K562 (cell line): ENCODE data around the gene CRY2. TPM values are rescaled to one million over a fixed set of nuclear protein-coding genes. Genes with fewer than 3 reads are reported as not detected.

Source experiments
- ATAC-seq: fragments of 200-7000 bp; cut with Tn5 transposase; 3 replicates; pipeline ENCODE4 v1.9.1; 2020; ENCODE audit warnings: moderate library complexity
- BruUV-seq: library from RNA; stranded (reverse); fragments of 400-500 nt; replicated peaks from 2 replicates; lab custom pipeline; 2021; lab: Mats Ljungman, UMichigan
- CTCF ChIA-PET: fragments of 300-600 bp; formaldehyde crosslinking; extraction: SDS; loops from one replicate; lab custom pipeline; 2021; ENCODE audit warnings: low intra/inter-chr PET ratio; lab: Yijun Ruan, JAX
- POLR2A ChIA-PET: fragments of 300-600, 350-650 bp; sonication (Branson Sonifier 250); formaldehyde crosslinking; extraction: SDS; loops from one replicate; lab custom pipeline; 2021; ENCODE audit warnings: antibody characterized with exemption, inconsistent platforms; lab: Yijun Ruan, JAX
- DNase-seq, 4 experiments: peaks; one replicate each; pipeline versions ENCODE4 v3.0.0 to v3.0.0-alpha.2; 2011 to 2018; ENCODE audit warnings: low spot score in 3 of 4, mixed read lengths in 3 of 4; ENCODE audit errors: extremely low read depth in 1 of 4
- FAIRE-seq: peaks from 2 replicates; lab custom pipeline; 2011; peaks lifted over from hg19 to GRCh38; lab: Jason Lieb, UNC
- H2AFZ ChIP-seq: 2 replicates; pipeline ENCODE4 v1.6.0; 2011; ENCODE audit warnings: low read depth, low read length, control low read depth, inconsistent platforms
- H3K27ac ChIP-seq: fragments of 200-600 bp; 3 replicates; pipeline ENCODE4 v1.8.0; 2011; ENCODE audit warnings: low read depth, mild to moderate bottlenecking, control low read depth, inconsistent platforms, low read length, moderate library complexity, mixed read lengths; ENCODE audit errors: extremely low read depth
- H3K27me3 ChIP-seq, 2 experiments: fragments of 300-600 bp in 1 of 2; 2 replicates in 1 of 2; 3 replicates in 1 of 2; pipeline versions ENCODE4 v1.6.0 to v1.8.0; 2011; ENCODE audit warnings: inconsistent platforms in 2 of 2, low read length in 2 of 2, mild to moderate bottlenecking in 1 of 2, mixed read lengths in 1 of 2, moderate library complexity in 1 of 2; ENCODE audit not compliant: control insufficient read depth in 2 of 2, insufficient read depth in 2 of 2
- H3K36me3 ChIP-seq: fragments of 300-600 bp; 3 replicates; pipeline ENCODE4 v1.8.0; 2011; ENCODE audit warnings: mild to moderate bottlenecking, low read length, inconsistent platforms; ENCODE audit not compliant: control insufficient read depth, insufficient read depth
- H3K4me1 ChIP-seq, 2 experiments: fragments of 200-600 bp in 1 of 2; replicated peaks in 1 of 2; 2 replicates in 1 of 2; 3 replicates in 1 of 2; pipeline versions ENCODE4 v1.5.1 to v1.8.0; 2011; ENCODE audit warnings: inconsistent platforms in 2 of 2, low read length in 2 of 2, mild to moderate bottlenecking in 1 of 2, mixed read lengths in 1 of 2, moderate library complexity in 1 of 2; ENCODE audit not compliant: control insufficient read depth in 2 of 2, insufficient read depth in 2 of 2
- H3K4me2 ChIP-seq: 2 replicates; pipeline ENCODE4 v1.6.1; 2011; ENCODE audit warnings: low read length, control low read depth, inconsistent platforms, mixed read lengths; ENCODE audit not compliant: insufficient read depth
- H3K4me3 ChIP-seq: fragments of 200-600 bp; sonication (generic), shearing (Covaris generic); 2 replicates; pipeline ENCODE4 v1.5.1; 2016; ENCODE audit warnings: control low read depth, inconsistent platforms
- H3K79me2 ChIP-seq: fragments of 200-600 bp; 3 replicates; pipeline ENCODE4 v1.8.0; 2011; ENCODE audit warnings: low read length, inconsistent platforms; ENCODE audit not compliant: control insufficient read depth, insufficient read depth
- H3K9ac ChIP-seq, 2 experiments: 2 replicates each; pipeline versions ENCODE4 v1.6.0 to v1.6.1; 2011; ENCODE audit warnings: low read depth in 2 of 2, low read length in 2 of 2, control low read depth in 1 of 2, inconsistent platforms in 1 of 2, mild to moderate bottlenecking in 1 of 2, mixed read lengths in 1 of 2; ENCODE audit not compliant: insufficient read depth in 1 of 2
- H3K9me1 ChIP-seq: one replicate; pipeline ENCODE4 v1.6.0; 2011; ENCODE audit warnings: inconsistent platforms, mild to moderate bottlenecking, low read length, moderate library complexity; ENCODE audit not compliant: control insufficient read depth, insufficient read depth
- H3K9me3 ChIP-seq: replicated peaks from 2 replicates; pipeline ENCODE4 v1.5.1; 2011; ENCODE audit warnings: low read depth, low read length, inconsistent platforms; ENCODE audit not compliant: control insufficient read depth, insufficient read depth
- H4K20me1 ChIP-seq: replicated peaks from 2 replicates; pipeline ENCODE4 v1.6.1; 2011; ENCODE audit warnings: low read length, inconsistent platforms, mixed read lengths; ENCODE audit not compliant: control insufficient read depth, insufficient read depth
- ARNT ChIP-seq, 2 experiments: fragments of 450-650 bp; IDR thresholded peaks; 2 replicates each; pipeline ENCODE4 v1.6.1; 2016; ENCODE audit warnings: mild to moderate bottlenecking in 1 of 2
- ETV6 ChIP-seq, 3 experiments: fragments of 150-350 bp in 1 of 3; sonication (generic) in 1 of 3; formaldehyde crosslinking in 1 of 3; IDR thresholded peaks; 2 replicates each; pipeline versions ENCODE4 v1.6.1 to v1.8.0; 2014 to 2022; ENCODE audit warnings: borderline replicate concordance in 2 of 3, low read depth in 2 of 3, antibody characterized with exemption in 1 of 3, low read length in 1 of 3, mild to moderate bottlenecking in 1 of 3, missing genetic modification reagents in 1 of 3
- FOXP4 ChIP-seq: sonication (generic); formaldehyde crosslinking; IDR thresholded peaks from 2 replicates; pipeline ENCODE4 v1.8.0; 2022; ENCODE audit warnings: mild to moderate bottlenecking, missing genetic modification reagents, borderline replicate concordance
- HSF4 ChIP-seq: fragments of 250-450 bp; sonication (Bioruptor Pico); IDR thresholded peaks from 2 replicates; pipeline ENCODE4 v2.1.2; 2022; ENCODE audit warnings: mild to moderate bottlenecking, moderate library complexity, borderline replicate concordance
- MEIS2 ChIP-seq: fragments of 450-650 bp; IDR thresholded peaks from 2 replicates; pipeline ENCODE4 v1.6.1; 2014; ENCODE audit warnings: mild to moderate bottlenecking; ENCODE audit not compliant: partially characterized antibody
- ZFPM2 ChIP-seq: fragments of 250-450 bp; sonication (Bioruptor Pico); IDR thresholded peaks from 2 replicates; pipeline ENCODE4 v1.5.1; 2022; ENCODE audit warnings: mild to moderate bottlenecking
- ZNF318 ChIP-seq, 2 experiments: fragments of 450-650 bp; IDR thresholded peaks; 2 replicates each; pipeline ENCODE4 v1.6.1; 2016; ENCODE audit warnings: mild to moderate bottlenecking in 2 of 2, borderline replicate concordance in 1 of 2, low read depth in 1 of 2, moderate library complexity in 1 of 2
- ZNF644 ChIP-seq: fragments of 200-800 bp; sonication (Bioruptor generic); IDR thresholded peaks from 2 replicates; pipeline ENCODE4 v1.6.1; 2016; ENCODE audit warnings: low read depth, missing genetic modification characterization, missing compliant biosample characterization
- WGBS: fragments of 100-300 bp; shearing (Covaris generic); methylation state at CpG from one replicate; pipeline ENCODE4 v1.1.6; 2016; ENCODE audit warnings: low coverage, mixed read lengths; ENCODE audit not compliant: insufficient coverage; ENCODE audit errors: missing lambda C conversion rate; 5-methylcytosine and 5-hydroxymethylcytosine counted together
- in situ Hi-C: fragments of 300-500 bp; cut with MboI; formaldehyde crosslinking; loops from 4 replicates; pipeline ENCODE4 v1.15.0; 2018; ENCODE audit warnings: inconsistent platforms, mixed read lengths
- intact Hi-C: fragments of 100-400 bp; cut with micrococcal nuclease; formaldehyde crosslinking; loops from 2 replicates; pipeline ENCODE4 v1.14.2; 2022
- polyA plus RNA-seq, 8 experiments: library from polyadenylated mRNA; depleted of rRNA in 4 of 8; stranded (reverse) in 5 of 8; unstranded in 3 of 8; fragments of >200 nt; fragmentation: Nextera tagmentation in 2 of 8; fragmentation: Illumina TruSeq in 1 of 8; extraction: Ambion mirVana in 2 of 8; extraction: Trizol in 1 of 8; gene quantifications; 2 replicates each; pipeline versions ENCODE4 v1.2.1 to v1.2.3, GENCODE V29; 2011 to 2014; ENCODE audit warnings: inconsistent platforms in 1 of 8, missing spikeins in 1 of 8
- total RNA-seq, 7 experiments: library from RNA; depleted of rRNA in 6 of 7; stranded (reverse); fragments of >200 nt in 6 of 7; fragmentation: Illumina TruSeq in 2 of 7; extraction: Trizol in 2 of 7; gene quantifications; 2 replicates each; pipeline versions ENCODE4 v1.2.1 to v1.2.3, GENCODE V29; 2011 to 2021; ENCODE audit warnings: low replicate concordance in 1 of 7

CRY2 gene
- total and polyA plus RNA-seq, 9 of the 15 experiments (the other 6 are each of a cell fraction or from before 2014, with no cell fraction given), result 2.3 to 23.9 (median 14.8) TPM

DNA sequence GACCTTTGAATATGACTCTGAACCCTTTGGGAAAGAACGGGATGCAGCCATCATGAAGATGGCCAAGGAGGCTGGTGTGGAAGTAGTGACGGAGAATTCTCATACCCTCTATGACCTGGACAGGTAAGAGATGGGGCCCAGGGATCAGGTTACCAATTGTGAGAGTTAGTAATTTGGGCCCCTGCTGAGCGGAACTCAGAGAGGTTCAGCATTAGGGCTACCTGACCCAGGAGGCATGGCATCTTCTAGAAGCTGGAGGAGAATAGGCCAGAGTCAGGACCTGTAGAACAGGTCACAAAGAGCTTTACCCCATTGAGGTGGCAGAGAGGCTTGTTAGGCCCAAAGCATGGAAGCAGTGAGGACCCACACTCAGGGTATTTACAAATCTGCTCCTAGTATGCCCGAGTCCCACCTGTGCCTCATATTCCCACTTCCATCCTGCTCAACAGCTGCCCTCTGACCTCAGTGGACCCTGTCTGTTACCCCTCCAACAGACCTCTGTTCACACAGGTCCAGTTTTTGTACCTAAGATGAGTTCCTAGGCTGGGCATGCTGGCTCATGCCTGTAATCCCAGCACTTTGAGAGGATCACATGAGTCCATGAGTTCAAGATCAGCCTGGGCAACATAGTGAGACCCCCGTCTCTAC lies 11.6 kb downstream of the CRY2 start:
- DNase-seq (no peak), FAIRE-seq (no peak), ATAC-seq (no peak)
- intact Hi-C loops, result no loop called here
- no peak overlapping the region for H3K27ac ChIP-seq
- no peak overlapping the region for H3K4me2 ChIP-seq
- in situ Hi-C loops, result no loop called here
- no peaks in the 10 kb centered on the region for H3K9me1 ChIP-seq
- WGBS, result 87% methylated on average over 5 of the region's 5 CpGs
- no peaks in the 10 kb centered on the region for H4K20me1 ChIP-seq
- H3K4me3 ChIP-seq, result no peak overlapping the region
- ChIA-PET CTCF (no interaction called here), POLR2A (interaction anchor here (0.8 kb wide), 1 partner anchor 145 kb away, joined by 3 read pairs; no protein-coding TSS in a partner anchor)
- H3K9me3 ChIP-seq, result no peaks in the 10 kb centered on the region
- BruUV-seq, result no TSS peak
- H2AFZ ChIP-seq, result no peak overlapping the region
- H3K79me2 ChIP-seq, result peaks cover 10% of the 10 kb centered on the region; the same call in 2 of the 3 replicates
- H3K4me1 ChIP-seq, result peaks cover 0 to 4% of the 10 kb centered on the region in 2 experiments; a peak in 1 of 5 replicates
- H3K9ac ChIP-seq, result no peak overlapping the region
- no peaks in the 10 kb centered on the region for H3K27me3 ChIP-seq
- peaks cover 84% of the 10 kb centered on the region for H3K36me3 ChIP-seq
- no peak for TF ChIP-seq HSF4 (CRISPR knock-in tag)
- no peak for TF ChIP-seq ZNF644 (tag)
- no peak for TF ChIP-seq ZNF318 (IDR thresholded peaks at IDR 0.05; ENCODE audit: borderline replicate concordance in 1 of 2, low read depth in 1 of 2)
- TF ChIP-seq ARNT (IDR thresholded peaks at IDR 0.05), result no peak
- TF ChIP-seq ZFPM2 (CRISPR knock-in tag), result no peak
- no peak for TF ChIP-seq MEIS2
- no peak for TF ChIP-seq FOXP4 (CRISPR knock-in tag)
- no peak for TF ChIP-seq ETV6 (IDR thresholded peaks at IDR 0.05; ENCODE audit: borderline replicate concordance in 1 of 2, low read depth in 2 of 2, low read length in 1 of 2)
- no peak for TF ChIP-seq ETV6 (CRISPR knock-in tag; IDR thresholded peaks at IDR 0.05; ENCODE audit: borderline replicate concordance)
